Stomach (tissue), 9 donors: ENCODE data around the gene SLU7. TPM values are rescaled to one million over a fixed set of nuclear protein-coding genes. Genes with fewer than 3 reads are reported as not detected.

Experiments used
- DNase-seq, 2 donors: peaks; one replicate each; pipeline versions ENCODE4 v3.0.0 to v3.0.0-alpha.2; 2013 to 2019
- H3K27ac ChIP-seq, 5 donors: fragments of 200-600 bp in 4 of 5; sonication (generic) in 4 of 5; one replicate each; pipeline ENCODE4 v1.5.1; 2013 to 2019; ENCODE audit warnings: mild to moderate bottlenecking in 1 of 5, moderate library complexity in 1 of 5
- H3K27me3 ChIP-seq, 3 donors: fragments of 200-600 bp; sonication (generic); one replicate each; pipeline ENCODE4 v1.5.1; 2017 to 2019; ENCODE audit warnings: mixed run types in 1 of 3
- H3K36me3 ChIP-seq, 4 donors: fragments of 200-600 bp; sonication (generic); 1 replicate in 3 of 4; 2 replicates in 1 of 4; pipeline ENCODE4 v1.5.1; 2016 to 2019
- H3K4me1 ChIP-seq, 4 donors: fragments of 200-600 bp; sonication (generic); one replicate each; pipeline ENCODE4 v1.5.1; 2016 to 2019
- H3K4me3 ChIP-seq, 4 donors: fragments of 200-600 bp; sonication (generic) in 3 of 4; one replicate each; pipeline ENCODE4 v1.5.1; 2016 to 2019; ENCODE audit warnings: mild to moderate bottlenecking in 1 of 4
- H3K9me3 ChIP-seq, 4 donors: fragments of 200-600 bp; sonication (generic); one replicate each; pipeline ENCODE4 v1.5.1; 2016 to 2019
- EP300 ChIP-seq: sonication (generic); formaldehyde crosslinking; IDR thresholded peaks from one replicate; pipeline ENCODE4 v1.6.1; 2017; ENCODE audit warnings: antibody characterized with exemption
- POLR2A ChIP-seq, 4 donors: fragments of 450-650 bp; IDR thresholded peaks; one replicate each; pipeline ENCODE4 v1.6.1; 2016; ENCODE audit warnings: antibody characterized with exemption in 4 of 4, control low read depth in 2 of 4, mild to moderate bottlenecking in 1 of 4, moderate library complexity in 1 of 4
- POLR2AphosphoS5 ChIP-seq, 3 donors: sonication (generic); formaldehyde crosslinking; IDR thresholded peaks; one replicate each; pipeline ENCODE4 v1.6.1; 2016; ENCODE audit warnings: antibody characterized with exemption in 3 of 3
- WGBS, 5 donors: extraction: QIAGEN DNeasy Blood & Tissue Kit in 3 of 5; methylation state at CpG; one replicate each; pipeline versions ENCODE4 v1.1.5 to v1.1.7; 2013 to 2018; 5-methylcytosine and 5-hydroxymethylcytosine counted together
- intact Hi-C: fragments of 100-400 bp; cut with DNase I; formaldehyde crosslinking; loops from one replicate; pipeline ENCODE4 v1.15.1; 2023; ENCODE audit warnings: low total_unique reads
- polyA plus RNA-seq, 3 donors: library from polyadenylated mRNA; stranded (reverse); fragments of 200-250 nt; gene quantifications; one replicate each; pipeline ENCODE4 v1.2.3, GENCODE V29; 2013
- total RNA-seq, 5 donors: library from RNA; depleted of rRNA; stranded (reverse); fragments of >200 nt; gene quantifications; one replicate each; pipeline versions ENCODE4 v1.1.0 to v1.2.3, GENCODE V29; 2014 to 2016
- TF ChIP-seq, protein P1 (sequence below), 7 experiments: fragments of 450-650 bp in 4 of 7; fragments of 200-600 bp in 3 of 7; sonication (generic) in 3 of 7; IDR thresholded peaks; one replicate each; pipeline ENCODE4 v1.5.1; 2016 to 2019; ENCODE audit warnings: antibody characterized with exemption in 7 of 7, control low read depth in 2 of 7, mild to moderate bottlenecking in 1 of 7
- donor health status: healthy with polysubstance abuse.
- donor health status: Bipolar disorder and iron deficiency.
- donor health status: healthy.

SLU7 gene
- total and polyA plus RNA-seq, 8 donors: 26.3 to 66.8 (median 31.3) TPM

DNA sequence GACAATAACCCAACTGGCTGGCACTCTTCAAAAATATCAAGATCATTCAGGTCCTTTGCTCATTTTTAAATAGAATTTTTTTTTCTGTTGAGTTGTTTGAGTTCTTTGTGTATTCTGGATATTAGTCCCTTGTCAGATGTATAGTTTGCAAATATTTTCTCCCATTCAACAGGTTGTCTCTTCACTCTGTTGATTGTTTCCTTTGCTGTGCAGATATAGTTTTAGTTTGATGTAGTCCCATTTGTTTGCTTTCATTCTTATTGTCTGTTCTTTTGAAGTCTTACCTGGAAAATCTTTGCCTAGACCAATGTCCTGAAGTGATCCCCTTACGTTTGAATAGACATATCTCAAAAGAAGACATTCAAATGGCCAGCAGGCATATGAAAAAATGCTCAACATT, 25.5 kb upstream of the SLU7 start:
- WGBS, 5 donors: 65 to 94% (median 82%) methylated on average over 1 of the region's 1 CpG
- H3K4me3 ChIP-seq: no peak overlapping the region

DNA sequence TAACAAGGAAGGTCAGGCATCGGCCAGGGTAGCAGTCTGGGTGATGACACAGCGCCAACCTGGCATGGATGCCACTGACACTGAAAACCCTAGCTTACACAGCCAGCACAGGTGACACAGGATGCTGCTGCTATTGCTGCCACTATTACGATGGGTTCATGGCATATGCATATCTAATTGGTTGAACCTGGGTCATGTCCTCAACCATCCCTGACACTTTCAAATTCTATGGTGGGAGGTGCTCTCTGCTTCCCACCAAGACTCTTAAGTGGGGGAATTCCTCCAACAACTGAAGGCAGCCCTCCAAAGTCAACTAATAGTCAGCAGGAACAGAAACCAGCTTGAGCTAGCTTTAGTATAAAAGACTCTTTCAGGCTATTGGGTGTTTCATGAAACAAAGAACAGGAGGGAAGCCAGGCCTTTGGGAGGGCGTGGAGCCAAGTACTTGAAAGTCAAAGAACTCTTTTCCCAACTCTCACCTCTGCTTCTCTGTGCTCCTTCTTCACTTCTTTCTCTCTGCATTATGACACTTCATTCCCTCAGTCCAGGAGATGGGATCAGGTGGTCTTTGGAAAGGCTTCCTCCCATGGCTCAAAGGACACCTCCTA, 24.0 kb upstream of the SLU7 start:
- Histone ChIP-seq H3K27ac (peak overlapping the region in 1 of 5 donors; percentile 8), H3K4me1 (peaks cover 0 to 15% (median 9%) of the 10 kb centered on the region in 4 donors), H3K27me3 (no peaks in the 10 kb centered on the region), H3K4me3 (no peak overlapping the region), H3K36me3 (no peaks in the 10 kb centered on the region), H3K9me3 (no peaks in the 10 kb centered on the region)
- TF ChIP-seq POLR2A (IDR thresholded peaks at IDR 0.05): no peak
- TF ChIP-seq EP300: no peak
- TF ChIP-seq, protein P1, sequence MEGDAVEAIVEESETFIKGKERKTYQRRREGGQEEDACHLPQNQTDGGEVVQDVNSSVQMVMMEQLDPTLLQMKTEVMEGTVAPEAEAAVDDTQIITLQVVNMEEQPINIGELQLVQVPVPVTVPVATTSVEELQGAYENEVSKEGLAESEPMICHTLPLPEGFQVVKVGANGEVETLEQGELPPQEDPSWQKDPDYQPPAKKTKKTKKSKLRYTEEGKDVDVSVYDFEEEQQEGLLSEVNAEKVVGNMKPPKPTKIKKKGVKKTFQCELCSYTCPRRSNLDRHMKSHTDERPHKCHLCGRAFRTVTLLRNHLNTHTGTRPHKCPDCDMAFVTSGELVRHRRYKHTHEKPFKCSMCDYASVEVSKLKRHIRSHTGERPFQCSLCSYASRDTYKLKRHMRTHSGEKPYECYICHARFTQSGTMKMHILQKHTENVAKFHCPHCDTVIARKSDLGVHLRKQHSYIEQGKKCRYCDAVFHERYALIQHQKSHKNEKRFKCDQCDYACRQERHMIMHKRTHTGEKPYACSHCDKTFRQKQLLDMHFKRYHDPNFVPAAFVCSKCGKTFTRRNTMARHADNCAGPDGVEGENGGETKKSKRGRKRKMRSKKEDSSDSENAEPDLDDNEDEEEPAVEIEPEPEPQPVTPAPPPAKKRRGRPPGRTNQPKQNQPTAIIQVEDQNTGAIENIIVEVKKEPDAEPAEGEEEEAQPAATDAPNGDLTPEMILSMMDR (IDR thresholded peaks at IDR 0.05): no peak
- no peak for TF ChIP-seq POLR2AphosphoS5 (IDR thresholded peaks at IDR 0.05)
- DNase-seq: peak in 1 of 2 donors; percentile 33
- 56 to 74% (median 66%) methylated on average over 4 of the region's 4 CpGs for WGBS, 5 donors
- intact Hi-C loops: no loop called here

More for the DNA sequence above, 25.5 kb upstream of the SLU7 start:
- Histone ChIP-seq H3K36me3 (no peaks in the 10 kb centered on the region), H3K9me3 (no peaks in the 10 kb centered on the region), H3K27ac (no peak overlapping the region), H3K27me3 (no peaks in the 10 kb centered on the region), H3K4me1 (peaks cover 0 to 4% (median 0%) of the 10 kb centered on the region in 4 donors)
- DNase-seq: no peak
- intact Hi-C loops: no loop called here
- TF ChIP-seq POLR2A (IDR thresholded peaks at IDR 0.05): no peak
- TF ChIP-seq, protein P1 (IDR thresholded peaks at IDR 0.05): no peak
- TF ChIP-seq POLR2AphosphoS5 (IDR thresholded peaks at IDR 0.05): no peak
- no peak for TF ChIP-seq EP300

- DNase-seq: no peak
- Histone ChIP-seq H3K4me3 (no peak overlapping the region), H3K27ac (no peak overlapping the region), H3K27me3 (no peaks in the 10 kb centered on the region), H3K4me1 (peaks cover 0 to 15% (median 9%) of the 10 kb centered on the region in 4 donors), H3K9me3 (no peaks in the 10 kb centered on the region), H3K36me3 (no peaks in the 10 kb centered on the region)
- 22 to 85% (median 31%) methylated on average over 1 of the region's 1 CpG for WGBS, 5 donors
- intact Hi-C loops: no loop called here
- TF ChIP-seq, protein P1 (IDR thresholded peaks at IDR 0.05): no peak
- TF ChIP-seq POLR2AphosphoS5 (IDR thresholded peaks at IDR 0.05) (no peak), POLR2A (IDR thresholded peaks at IDR 0.05) (no peak)
These were observed 22.5 kb upstream of the SLU7 start for GRCh38 chr5:160441311-160441781.

DNA sequence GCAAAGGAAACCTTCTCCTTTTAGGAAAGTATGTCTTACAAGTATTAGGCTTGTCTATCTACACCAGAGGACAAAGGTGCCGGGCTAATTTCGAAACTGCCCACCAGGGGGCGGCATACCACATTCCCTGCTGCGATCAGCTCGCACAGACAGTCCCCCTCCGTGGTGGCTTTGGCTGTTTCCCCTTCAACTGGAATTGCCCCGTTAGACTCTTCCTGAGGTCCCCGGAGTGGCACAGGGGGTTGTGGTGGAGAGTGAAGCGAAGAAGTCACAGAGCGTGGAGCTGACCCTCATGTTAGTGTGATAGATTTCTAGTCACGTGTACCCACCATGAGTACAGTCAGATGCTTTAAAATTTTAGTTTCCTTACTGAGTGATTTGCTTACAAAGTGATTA, 20.3 kb upstream of the SLU7 start:
- TF ChIP-seq POLR2A (IDR thresholded peaks at IDR 0.05): no peak
- TF ChIP-seq, protein P1 (IDR thresholded peaks at IDR 0.05): peak in 5 of 7 experiments; percentile 73 to 98 (median 88)

More for the DNA sequence above, 20.3 kb upstream of the SLU7 start:
- intact Hi-C loops: no loop called here
- no peaks in the 10 kb centered on the region for H3K9me3 ChIP-seq
- DNase-seq: peak; percentile 90 to 94
- WGBS, 5 donors: 0 to 1% (median 0%) methylated on average over 10 to 11 of the region's 11 CpGs
- no peaks in the 10 kb centered on the region for H3K27me3 ChIP-seq
- H3K27ac ChIP-seq: peak overlapping the region; percentile 18 to 68 (median 51)
- no peaks in the 10 kb centered on the region for H3K36me3 ChIP-seq
- peak overlapping the region; percentile 41 to 49 (median 44) for H3K4me3 ChIP-seq
- peaks cover 0 to 15% (median 9%) of the 10 kb centered on the region in 4 donors for H3K4me1 ChIP-seq
